Large intestine (tissue), 12 donors: ENCODE results near the gene EEF1AKMT1. TPM values are rescaled to one million over a fixed set of nuclear protein-coding genes. Genes with fewer than 3 reads are reported as not detected.
A peak's percentile ranks its signal among the peaks of the same experiment; 100 is the strongest.

ENCODE experiments used
- DNase-seq, 2 donors: peaks; one replicate each; pipeline versions ENCODE4 v3.0.0 to v3.0.0-alpha.2; 2013
- H3K27ac ChIP-seq: one replicate; pipeline ENCODE4 v1.5.1; 2013; ENCODE audit warnings: low read length
- H3K27me3 ChIP-seq: 2 replicates; pipeline ENCODE4 v1.6.1; 2013; ENCODE audit warnings: low read length; ENCODE audit not compliant: control insufficient read depth, insufficient read depth
- H3K36me3 ChIP-seq: 2 replicates; pipeline ENCODE4 v1.6.1; 2013; ENCODE audit warnings: low read length; ENCODE audit not compliant: control insufficient read depth, insufficient read depth
- H3K4me1 ChIP-seq: one replicate; pipeline ENCODE4 v1.6.1; 2013; ENCODE audit warnings: low read length; ENCODE audit not compliant: control insufficient read depth, insufficient read depth
- H3K4me3 ChIP-seq: one replicate; pipeline ENCODE4 v1.5.1; 2013; ENCODE audit warnings: low read length
- H3K9me3 ChIP-seq: one replicate; pipeline ENCODE4 v1.6.1; 2013; ENCODE audit warnings: mild to moderate bottlenecking, low read depth, low read length, moderate library complexity; ENCODE audit not compliant: control insufficient read depth
- WGBS: methylation state at CpG from one replicate; pipeline ENCODE4 v1.1.5; 2013; ENCODE audit warnings: low lambda C conversion rate; ENCODE audit not compliant: insufficient coverage; 5-methylcytosine and 5-hydroxymethylcytosine counted together
- long read RNA-seq, 11 donors: transcript quantifications; one replicate each; lab custom pipeline, GENCODE V29; 2026
- polyA plus RNA-seq: library from polyadenylated mRNA; unstranded; fragments of 120-200 nt; gene quantifications from one replicate; pipeline ENCODE4 v1.2.1, GENCODE V29; 2013

Gene EEF1AKMT1, protein sequence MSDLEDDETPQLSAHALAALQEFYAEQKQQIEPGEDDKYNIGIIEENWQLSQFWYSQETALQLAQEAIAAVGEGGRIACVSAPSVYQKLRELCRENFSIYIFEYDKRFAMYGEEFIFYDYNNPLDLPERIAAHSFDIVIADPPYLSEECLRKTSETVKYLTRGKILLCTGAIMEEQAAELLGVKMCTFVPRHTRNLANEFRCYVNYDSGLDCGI
- 9.0 TPM for polyA plus RNA-seq
- long read RNA-seq, donor 1, partial matches to known transcripts, result 0 of 1 reads
- long read RNA-seq, donor 1, other reads (novel, unspliced or antisense), result 0 of 1 reads
- long read RNA-seq, donor 2, partial matches to known transcripts, result 0 of 4 reads
- long read RNA-seq, donor 2, other reads (novel, unspliced or antisense), result 0 of 4 reads
- long read RNA-seq, donor 3, result 0 reads
- long read RNA-seq, donor 4, result 0 reads
- long read RNA-seq, donor 5, partial matches to known transcripts, result 0 of 1 reads
- long read RNA-seq, donor 5, other reads (novel, unspliced or antisense), result 0 of 1 reads
- long read RNA-seq, donor 6, partial matches to known transcripts, result 0 of 2 reads
- long read RNA-seq, donor 6, other reads (novel, unspliced or antisense), result 0 of 2 reads
- long read RNA-seq, donor 7, partial matches to known transcripts, result 0 of 3 reads
- long read RNA-seq, donor 7, other reads (novel, unspliced or antisense), result 0 of 3 reads
- long read RNA-seq, donor 8, transcript EEF1AKMT1-202 (5 exons, 1,042 nt), result major isoform, 12 of 17 reads
- long read RNA-seq, donor 8, partial matches to known transcripts, result 5 of 17 reads
- long read RNA-seq, donor 8, other reads (novel, unspliced or antisense), result 0 of 17 reads
- long read RNA-seq, donor 9, transcript EEF1AKMT1-202 (5 exons, 1,042 nt), result major isoform, 5 of 5 reads
- long read RNA-seq, donor 9, partial matches to known transcripts, result 0 of 5 reads
- long read RNA-seq, donor 9, other reads (novel, unspliced or antisense), result 0 of 5 reads
- long read RNA-seq, donor 10, transcript EEF1AKMT1-202 (5 exons, 1,042 nt), result major isoform, 8 of 8 reads
- long read RNA-seq, donor 10, partial matches to known transcripts, result 0 of 8 reads
- long read RNA-seq, donor 10, other reads (novel, unspliced or antisense), result 0 of 8 reads
- long read RNA-seq, donor 11, partial matches to known transcripts, result 0 of 1 reads
- long read RNA-seq, donor 11, other reads (novel, unspliced or antisense), result 0 of 1 reads

DNA sequence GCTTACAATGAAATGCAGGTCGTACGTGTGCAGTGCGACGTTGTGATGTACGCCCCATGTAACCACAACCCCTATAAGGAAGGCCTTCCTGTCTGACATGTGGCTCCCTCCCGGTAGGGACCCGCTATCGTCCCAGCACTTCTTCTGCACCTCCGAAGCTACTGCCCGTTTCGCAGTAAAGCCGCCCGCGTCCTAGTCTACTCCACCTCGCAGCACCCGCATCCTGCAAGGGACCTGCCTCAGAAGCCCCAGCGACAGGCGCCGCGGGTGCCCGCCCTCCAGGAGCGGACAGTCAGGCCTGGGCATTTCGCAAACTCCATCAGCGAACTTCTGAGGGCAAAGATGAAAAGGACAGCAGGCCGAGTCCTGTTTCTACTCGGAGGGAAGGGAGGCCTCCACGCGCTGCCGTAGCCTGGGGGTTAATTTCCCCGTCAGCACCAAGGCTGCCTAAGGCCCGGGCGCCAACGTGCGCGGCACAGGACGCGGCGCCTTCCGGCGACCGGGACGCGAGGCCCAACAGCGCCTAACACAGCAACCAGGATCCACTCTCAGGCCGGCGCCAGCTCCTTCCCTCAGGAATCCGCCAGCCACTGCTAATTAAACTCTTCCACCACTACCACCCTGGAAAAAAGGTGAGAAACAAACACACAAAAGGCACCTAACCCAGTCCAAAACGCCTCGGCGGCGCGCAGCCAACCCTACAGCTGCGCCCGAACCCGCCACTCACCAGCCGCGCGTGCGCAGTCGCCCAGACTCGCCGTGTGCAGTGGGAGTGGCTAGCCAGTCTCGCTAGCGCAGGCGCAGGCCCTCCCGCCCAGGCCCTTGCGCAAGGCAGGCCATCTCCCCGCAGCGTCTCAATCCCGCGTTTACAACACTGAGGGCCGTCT lies at the start of gene EEF1AKMT1:
Gene EEF1AKMT1, minus strand, starts transcription at position 768 of the 887 bp plus-strand sequence. CDS start 16,363 bp downstream, outside the sequence.
- H3K4me1 ChIP-seq, result peaks cover 5% of the 10 kb centered on the region
- no CpG with 5 or more reads among the region's 72 CpGs for WGBS
- no peaks in the 10 kb centered on the region for H3K27me3 ChIP-seq
- peak within 1 kb of the TSS; percentile 94 for H3K27ac ChIP-seq
- DNase-seq, result peak; percentile 93 to 94
- H3K4me3 ChIP-seq, result peak within 1 kb of the TSS; percentile 77
- H3K36me3 ChIP-seq, result peaks cover 2% of the 10 kb centered on the region
- H3K9me3 ChIP-seq, result peaks cover 5% of the 10 kb centered on the region

DNA sequence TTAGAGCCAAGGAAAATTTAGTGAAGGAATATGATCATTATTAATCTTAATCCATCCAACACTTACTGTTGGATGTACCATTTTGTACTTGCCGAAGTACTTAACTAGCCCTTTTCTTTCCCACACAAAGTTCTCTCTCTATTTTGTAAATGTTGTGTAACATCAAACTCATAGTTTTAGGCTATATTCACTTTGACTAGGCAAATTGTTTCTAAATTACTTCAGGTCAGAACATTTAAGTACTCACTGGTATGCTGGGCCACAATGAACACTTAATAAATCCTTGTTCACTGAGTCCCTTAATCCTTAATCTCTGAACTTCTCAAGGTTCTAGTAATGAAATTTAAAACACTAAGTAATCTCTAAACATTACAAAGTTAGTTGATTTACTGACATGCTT lies 49.3 kb upstream of the EEF1AKMT1 start:
- Histone ChIP-seq H3K4me1 (no peaks in the 10 kb centered on the region), H3K9me3 (no peaks in the 10 kb centered on the region), H3K27me3 (no peaks in the 10 kb centered on the region), H3K4me3 (no peak overlapping the region), H3K27ac (no peak overlapping the region), H3K36me3 (peaks cover 3% of the 10 kb centered on the region)
- no peak for DNase-seq
- WGBS, result no CpG with 5 or more reads among the region's 1 CpG

DNA sequence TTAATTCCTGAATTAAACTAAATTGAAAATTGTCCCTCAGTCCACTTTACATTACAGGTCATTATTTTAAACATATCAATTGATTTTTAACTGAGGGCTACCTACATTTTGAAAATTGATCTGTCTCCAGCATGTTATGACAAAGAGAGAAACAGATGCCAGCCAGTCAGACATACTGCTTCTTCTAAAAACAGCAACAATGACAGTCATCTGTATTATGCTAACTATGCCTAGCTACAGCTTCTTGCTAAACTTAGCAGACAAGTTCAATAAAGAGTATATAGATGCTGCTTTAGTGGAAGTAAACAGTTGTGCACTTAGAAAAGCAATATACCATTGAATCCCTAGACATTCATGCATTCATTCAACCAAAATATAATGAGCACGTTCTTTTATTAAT lies 48.6 kb upstream of the EEF1AKMT1 start:
- WGBS, result 100% methylated on average over 1 of the region's 1 CpG
- Histone ChIP-seq H3K4me3 (no peak overlapping the region), H3K9me3 (no peaks in the 10 kb centered on the region), H3K27me3 (no peaks in the 10 kb centered on the region), H3K36me3 (peaks cover 3% of the 10 kb centered on the region), H3K27ac (no peak overlapping the region), H3K4me1 (no peaks in the 10 kb centered on the region)
- DNase-seq, result no peak

DNA sequence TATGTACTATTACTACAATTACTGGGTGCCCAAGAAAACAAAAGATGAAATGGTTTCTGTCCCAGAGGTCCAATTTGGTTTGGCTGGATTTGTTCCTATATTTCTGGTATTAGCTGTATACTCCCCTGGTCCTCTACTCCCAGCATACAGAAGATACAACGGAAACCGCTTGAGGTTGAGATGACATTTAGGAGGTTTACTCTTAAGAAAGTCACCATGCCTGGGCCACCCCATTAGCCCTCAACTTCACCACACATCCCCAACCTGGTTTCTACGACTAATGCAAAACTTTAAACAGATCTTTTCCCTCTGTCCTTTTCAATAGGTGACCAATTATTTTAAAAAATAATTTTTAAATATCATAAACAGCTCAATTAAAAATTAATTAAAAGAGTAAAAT lies 46.0 kb upstream of the EEF1AKMT1 start:
- 83% methylated on average over 1 of the region's 3 CpGs for WGBS
- H3K36me3 ChIP-seq, result peaks cover 3% of the 10 kb centered on the region
- H3K4me3 ChIP-seq, result no peak overlapping the region
- no peaks in the 10 kb centered on the region for H3K27me3 ChIP-seq
- no peak for DNase-seq
- no peaks in the 10 kb centered on the region for H3K9me3 ChIP-seq
- H3K4me1 ChIP-seq, result no peaks in the 10 kb centered on the region
- no peak overlapping the region for H3K27ac ChIP-seq

DNA sequence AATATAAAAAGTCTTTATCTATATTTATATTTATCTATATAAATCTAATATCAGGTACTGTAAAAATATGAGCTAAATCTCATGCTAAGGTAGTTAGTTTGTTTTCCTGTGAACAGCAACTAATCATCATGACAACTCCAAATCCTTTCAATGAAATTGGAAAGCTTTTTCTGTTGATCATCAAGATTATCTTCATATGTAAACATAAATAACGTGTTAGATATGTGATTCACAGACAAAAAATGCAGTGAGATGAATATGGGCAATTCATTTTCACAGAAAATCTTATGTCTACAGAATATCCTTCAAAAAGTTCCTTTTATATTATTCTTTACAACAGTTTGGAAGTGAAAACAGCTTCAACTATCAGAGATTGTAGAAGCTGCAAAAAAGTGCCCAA lies 41.7 kb upstream of the EEF1AKMT1 start:
- H3K27me3 ChIP-seq, result no peaks in the 10 kb centered on the region
- no peak overlapping the region for H3K4me3 ChIP-seq
- H3K9me3 ChIP-seq, result no peaks in the 10 kb centered on the region
- 71% methylated on average over 1 of the region's 1 CpG for WGBS
- no peak overlapping the region for H3K27ac ChIP-seq
- peaks cover 9% of the 10 kb centered on the region for H3K36me3 ChIP-seq
- DNase-seq, result no peak
- no peaks in the 10 kb centered on the region for H3K4me1 ChIP-seq

DNA sequence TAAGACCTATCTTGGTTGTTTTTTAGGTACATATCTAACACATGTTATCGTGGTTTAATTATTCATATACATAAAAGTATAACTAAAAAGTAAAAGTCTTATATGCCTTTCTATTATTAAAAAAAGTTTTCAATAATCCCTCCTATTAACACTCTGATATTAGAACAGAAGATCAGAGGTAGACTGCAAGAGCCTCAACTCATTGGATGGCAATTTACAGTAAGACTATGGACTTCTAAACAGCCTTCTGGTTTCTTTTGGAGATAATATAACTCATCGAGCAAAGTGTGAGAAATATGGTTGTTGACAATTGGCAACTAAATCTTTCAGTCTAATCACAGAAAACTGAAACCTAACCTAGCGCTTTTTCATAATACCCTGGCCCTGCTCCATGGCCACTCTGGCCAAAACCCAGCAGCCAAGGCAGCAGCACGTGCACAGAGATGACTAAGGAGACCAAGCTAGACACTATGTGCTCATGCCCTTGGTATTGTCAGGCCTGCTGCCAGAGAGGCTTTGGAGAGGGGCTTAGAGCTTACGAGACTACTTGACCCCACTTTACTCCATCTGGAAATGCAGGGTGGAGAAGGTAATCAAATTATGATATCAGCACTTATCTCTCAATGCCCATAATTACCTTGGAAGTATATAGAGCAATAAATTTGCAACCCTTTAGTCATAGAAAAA lies 40.6 kb upstream of the EEF1AKMT1 start:
- H3K27ac ChIP-seq, result no peak overlapping the region
- DNase-seq, result peak; percentile 19 to 30
- peaks cover 11% of the 10 kb centered on the region for H3K36me3 ChIP-seq
- H3K4me1 ChIP-seq, result no peaks in the 10 kb centered on the region
- 63% methylated on average over 2 of the region's 5 CpGs for WGBS
- no peak overlapping the region for H3K4me3 ChIP-seq
- H3K27me3 ChIP-seq, result no peaks in the 10 kb centered on the region
- no peaks in the 10 kb centered on the region for H3K9me3 ChIP-seq

DNA sequence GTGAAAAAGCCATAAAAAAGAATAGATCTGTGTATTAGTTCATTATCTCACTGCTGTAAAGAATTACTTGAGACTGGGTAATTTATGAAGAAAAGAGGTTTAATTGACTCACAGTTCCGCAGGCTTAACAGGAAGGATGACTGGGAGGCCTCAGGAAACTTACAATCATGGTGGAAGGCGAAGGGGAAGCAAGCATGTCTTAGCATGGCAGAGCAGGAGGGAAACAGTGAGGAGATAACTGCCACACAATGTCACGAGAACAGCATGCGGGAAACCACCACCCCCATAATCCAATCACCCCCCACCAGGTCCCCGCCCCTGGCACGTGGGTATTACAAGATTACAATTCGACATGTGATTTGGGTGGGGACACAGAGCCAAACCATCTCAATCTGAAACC lies 39.1 kb upstream of the EEF1AKMT1 start:
- H3K27ac ChIP-seq, result no peak overlapping the region
- WGBS, result no CpG with 5 or more reads among the region's 7 CpGs
- no peaks in the 10 kb centered on the region for H3K9me3 ChIP-seq
- H3K36me3 ChIP-seq, result peaks cover 18% of the 10 kb centered on the region
- no peak for DNase-seq
- no peak overlapping the region for H3K4me3 ChIP-seq
- no peaks in the 10 kb centered on the region for H3K27me3 ChIP-seq
- no peaks in the 10 kb centered on the region for H3K4me1 ChIP-seq

DNA sequence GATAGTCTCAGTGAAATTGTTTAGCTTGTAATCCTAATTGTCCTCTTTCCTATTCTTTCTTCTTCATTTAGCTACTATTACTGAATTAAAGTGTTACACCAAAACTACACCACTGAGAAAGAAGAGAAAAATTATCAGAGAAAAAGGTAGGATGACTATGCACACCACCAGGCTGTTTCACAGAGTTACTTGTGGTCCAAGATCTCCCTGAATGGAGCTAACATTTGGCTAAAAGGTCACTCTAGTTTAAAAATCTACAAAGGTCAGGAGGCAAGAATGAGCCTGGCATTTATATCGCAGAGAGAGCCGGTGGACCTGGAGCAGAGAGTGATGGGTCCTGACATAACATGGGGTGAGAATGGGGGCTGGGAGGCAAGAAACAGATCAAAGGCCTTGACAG lies 37.0 kb upstream of the EEF1AKMT1 start:
- Histone ChIP-seq H3K27ac (no peak overlapping the region), H3K27me3 (no peaks in the 10 kb centered on the region), H3K4me1 (no peaks in the 10 kb centered on the region), H3K36me3 (peaks cover 25% of the 10 kb centered on the region), H3K9me3 (no peaks in the 10 kb centered on the region), H3K4me3 (no peak overlapping the region)
- no peak for DNase-seq
- no CpG with 5 or more reads among the region's 2 CpGs for WGBS

DNA sequence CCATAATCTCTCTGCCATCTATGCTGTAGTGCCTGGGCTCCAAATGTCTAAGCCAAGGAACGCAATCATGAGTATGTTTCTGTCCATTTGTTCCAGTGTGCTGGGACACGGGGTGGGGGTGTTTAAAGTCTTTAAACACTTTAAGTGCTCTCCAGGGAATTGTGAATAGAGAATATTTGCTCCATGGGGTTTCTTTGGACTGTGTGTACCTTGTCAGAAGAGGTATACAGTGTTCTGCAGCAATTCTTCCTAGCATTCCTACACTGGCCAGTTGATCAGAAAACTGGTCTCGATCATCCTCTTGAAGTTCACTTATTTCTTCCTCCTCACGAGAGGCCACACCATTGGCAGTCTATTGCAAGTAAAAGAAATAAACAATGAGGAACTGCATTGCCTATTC lies 35.1 kb upstream of the EEF1AKMT1 start:
- no peaks in the 10 kb centered on the region for H3K27me3 ChIP-seq
- DNase-seq, result no peak
- no peaks in the 10 kb centered on the region for H3K4me1 ChIP-seq
- H3K4me3 ChIP-seq, result no peak overlapping the region
- H3K36me3 ChIP-seq, result peaks cover 25% of the 10 kb centered on the region
- no peak overlapping the region for H3K27ac ChIP-seq
- WGBS, result no CpG with 5 or more reads among the region's 4 CpGs
- no peaks in the 10 kb centered on the region for H3K9me3 ChIP-seq
